ENCODE measurements around the gene CRKL.

CRKL gene

DNA sequence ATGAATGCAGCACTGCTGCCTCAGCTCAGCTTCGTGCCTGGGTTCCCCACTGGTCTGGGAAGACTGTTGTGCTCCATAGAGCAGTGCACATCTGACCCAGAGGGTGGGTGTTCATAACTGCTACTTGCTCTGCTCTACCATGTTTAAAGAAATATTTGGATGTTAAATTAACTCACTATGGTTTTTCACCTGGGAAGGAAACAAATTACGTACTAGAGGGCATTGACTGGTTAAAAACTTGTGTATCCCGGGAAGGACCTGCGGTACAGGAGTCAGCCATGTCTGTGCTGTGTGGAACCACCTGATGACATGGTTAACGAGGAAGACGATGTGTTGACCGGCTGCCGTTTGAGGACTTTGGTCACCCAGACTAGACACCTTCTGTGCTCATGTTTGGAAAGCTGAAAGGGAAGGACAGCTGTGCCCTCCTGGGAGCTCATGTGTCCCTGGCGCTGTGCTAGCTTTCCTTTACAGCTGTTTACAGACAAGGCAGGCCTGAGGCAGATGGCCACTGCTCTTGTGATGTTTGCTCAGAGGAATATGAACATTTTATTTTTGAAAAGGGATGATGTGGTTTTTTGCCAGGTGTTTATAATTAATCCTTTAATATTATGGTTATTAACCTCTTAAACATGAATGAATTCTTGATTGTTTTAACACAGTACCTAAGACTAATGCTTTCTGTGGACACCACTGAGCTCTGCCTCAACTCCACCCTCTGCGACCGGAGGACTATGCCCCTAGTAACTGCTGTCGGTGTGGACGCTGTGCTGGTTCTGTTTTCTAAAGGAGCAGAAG, 35.5 kb downstream of the CRKL start:
- DNase-seq (ENCODE audit: extremely low spot score), result no peak
- ChIA-PET CTCF (interaction anchor here (1.9 kb wide), 1 partner anchor 15 kb away, joined by 7 read pairs; no protein-coding TSS in a partner anchor), POLR2A (interaction anchor here (1.9 to 2.4 kb wide), 2 partner anchors 29 to 33 kb away, joined by 5 to 8 read pairs; partner anchors contain the start of gene LZTR1)
- TF ChIP-seq ARNT (IDR thresholded peaks at IDR 0.05) (no peak), NFRKB (IDR thresholded peaks at IDR 0.05) (no peak), LEF1 (IDR thresholded peaks at IDR 0.05; ENCODE audit: borderline replicate concordance) (no peak), TARDBP (IDR thresholded peaks at IDR 0.05) (no peak), ELF4 (IDR thresholded peaks at IDR 0.05) (no peak)

DNA sequence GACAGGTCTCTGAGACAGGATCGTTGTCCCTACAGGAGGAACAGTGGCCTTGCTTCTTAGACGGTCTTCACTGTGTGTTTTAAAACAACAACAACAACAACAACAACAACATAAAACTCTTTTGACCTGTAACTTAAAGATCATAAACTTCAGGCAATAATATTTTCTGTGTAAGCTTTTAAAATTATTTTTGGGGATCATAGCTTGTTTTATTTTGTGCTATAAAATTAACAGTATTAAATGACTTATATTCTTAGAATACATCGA, 36.1 kb downstream of the CRKL start:
- no peak for DNase-seq (ENCODE audit: extremely low spot score)
- TF ChIP-seq SUZ12 (IDR thresholded peaks at IDR 0.05) (no peak), NFRKB (IDR thresholded peaks at IDR 0.05) (no peak)
- CTCF ChIA-PET, result interaction anchor here (1.9 kb wide), 1 partner anchor 16 kb away, joined by 7 read pairs; no protein-coding TSS in a partner anchor
- POLR2A ChIA-PET, result interaction anchor here (1.9 to 2.4 kb wide), 2 partner anchors 29 to 33 kb away, joined by 5 to 8 read pairs; partner anchors contain the start of gene LZTR1

DNA sequence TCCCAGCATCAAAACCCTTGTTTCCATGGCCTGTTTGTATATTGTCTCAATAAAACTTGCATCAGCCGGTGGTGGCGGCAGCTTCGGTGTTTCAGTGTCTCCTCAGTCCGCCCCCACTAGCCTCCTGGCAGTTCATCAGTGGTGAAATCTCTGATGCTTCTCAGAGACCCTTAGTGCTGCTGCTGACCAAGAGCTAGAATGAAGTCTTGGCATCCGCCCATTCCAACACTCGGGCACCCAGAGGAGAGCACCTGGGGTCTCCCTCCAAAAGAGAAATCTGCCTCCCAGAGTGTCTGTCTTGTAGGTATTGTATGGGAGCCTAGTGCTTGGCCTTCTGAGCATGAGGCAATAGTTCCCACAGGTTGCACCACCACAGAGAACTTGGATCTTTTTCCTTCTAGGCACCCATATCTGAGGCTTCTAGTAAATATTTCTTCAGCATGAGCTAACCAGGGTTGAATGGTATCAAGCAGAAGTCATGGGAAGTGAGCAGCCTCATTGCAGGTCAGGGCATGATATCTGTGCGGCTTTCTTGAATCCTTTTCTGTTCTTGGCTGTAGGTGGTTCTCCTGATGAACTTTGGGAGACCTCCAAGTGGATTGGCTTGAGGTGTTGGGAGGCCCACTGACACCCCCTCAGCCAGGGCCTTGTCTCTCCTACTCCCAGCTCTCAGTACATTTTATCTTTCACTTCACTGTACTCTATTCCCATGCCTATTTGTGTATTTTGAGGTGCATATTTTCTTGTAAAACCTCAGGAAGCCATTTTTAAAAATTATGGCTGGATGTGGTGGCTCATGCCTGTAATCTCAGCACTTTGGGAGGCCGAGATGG, 36.7 kb downstream of the CRKL start:
- TF ChIP-seq ZNF384 (IDR thresholded peaks at IDR 0.05), result no peak
- no peak for DNase-seq (ENCODE audit: extremely low spot score)
- ChIA-PET POLR2A (interaction anchor here (0.6 to 2.4 kb wide), 4 partner anchors 28 to 37 kb away, joined by 3 to 8 read pairs (median 4); partner anchors contain the start of genes CRKL and LZTR1), CTCF (no interaction called here)

DNA sequence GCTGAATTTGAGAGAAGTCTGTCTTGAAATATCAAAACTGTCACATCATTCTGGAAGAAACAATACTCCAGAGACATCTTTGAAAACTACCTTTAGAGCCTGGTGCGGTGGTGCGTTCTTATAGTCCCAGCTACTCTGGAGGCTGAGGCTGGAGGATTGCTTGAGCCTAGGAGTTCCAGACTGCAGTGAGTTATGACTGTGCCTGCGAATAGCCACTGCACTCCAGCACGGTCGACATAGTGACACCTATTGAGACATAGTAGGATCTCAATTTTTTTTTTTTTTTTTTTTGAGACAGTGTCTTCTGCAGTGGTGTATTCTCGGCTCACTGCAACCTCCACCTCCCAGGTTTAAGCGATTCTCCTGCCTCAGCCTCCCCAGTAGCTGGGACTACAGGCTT, 38.3 kb downstream of the CRKL start:
- TF ChIP-seq NFRKB (IDR thresholded peaks at IDR 0.05) (no peak), L3MBTL2 (conservative IDR thresholded peaks at IDR 0.05) (no peak), BHLHE40 (IDR thresholded peaks at IDR 0.05; ENCODE audit: borderline replicate concordance) (no peak), FOXK2 (IDR thresholded peaks at IDR 0.05) (no peak), ZNF384 (IDR thresholded peaks at IDR 0.05) (peak; percentile 69), FOXM1 (IDR thresholded peaks at IDR 0.05; ENCODE audit: borderline replicate concordance) (no peak), CTBP1 (IDR thresholded peaks at IDR 0.05; ENCODE audit: borderline replicate concordance) (no peak), HDGF (IDR thresholded peaks at IDR 0.05; ENCODE audit: borderline replicate concordance) (no peak), SP1 (IDR thresholded peaks at IDR 0.05) (no peak), SUZ12 (IDR thresholded peaks at IDR 0.05) (no peak), TARDBP (IDR thresholded peaks at IDR 0.05) (no peak), LEF1 (IDR thresholded peaks at IDR 0.05; ENCODE audit: borderline replicate concordance) (no peak), ELF4 (IDR thresholded peaks at IDR 0.05) (no peak), FOXA1 (IDR thresholded peaks at IDR 0.05) (no peak)
- TF ChIP-seq, protein P1, sequence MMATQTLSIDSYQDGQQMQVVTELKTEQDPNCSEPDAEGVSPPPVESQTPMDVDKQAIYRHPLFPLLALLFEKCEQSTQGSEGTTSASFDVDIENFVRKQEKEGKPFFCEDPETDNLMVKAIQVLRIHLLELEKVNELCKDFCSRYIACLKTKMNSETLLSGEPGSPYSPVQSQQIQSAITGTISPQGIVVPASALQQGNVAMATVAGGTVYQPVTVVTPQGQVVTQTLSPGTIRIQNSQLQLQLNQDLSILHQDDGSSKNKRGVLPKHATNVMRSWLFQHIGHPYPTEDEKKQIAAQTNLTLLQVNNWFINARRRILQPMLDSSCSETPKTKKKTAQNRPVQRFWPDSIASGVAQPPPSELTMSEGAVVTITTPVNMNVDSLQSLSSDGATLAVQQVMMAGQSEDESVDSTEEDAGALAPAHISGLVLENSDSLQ (IDR thresholded peaks at IDR 0.05), result peak; percentile 26; the same call in 1 of the 2 replicates
- DNase-seq (ENCODE audit: extremely low spot score), result no peak
- ChIA-PET POLR2A (interaction anchor here (1.5 kb wide), 1 partner anchor 26 kb away, joined by 7 read pairs; the partner anchor contains the start of gene LZTR1), CTCF (no interaction called here)

DNA sequence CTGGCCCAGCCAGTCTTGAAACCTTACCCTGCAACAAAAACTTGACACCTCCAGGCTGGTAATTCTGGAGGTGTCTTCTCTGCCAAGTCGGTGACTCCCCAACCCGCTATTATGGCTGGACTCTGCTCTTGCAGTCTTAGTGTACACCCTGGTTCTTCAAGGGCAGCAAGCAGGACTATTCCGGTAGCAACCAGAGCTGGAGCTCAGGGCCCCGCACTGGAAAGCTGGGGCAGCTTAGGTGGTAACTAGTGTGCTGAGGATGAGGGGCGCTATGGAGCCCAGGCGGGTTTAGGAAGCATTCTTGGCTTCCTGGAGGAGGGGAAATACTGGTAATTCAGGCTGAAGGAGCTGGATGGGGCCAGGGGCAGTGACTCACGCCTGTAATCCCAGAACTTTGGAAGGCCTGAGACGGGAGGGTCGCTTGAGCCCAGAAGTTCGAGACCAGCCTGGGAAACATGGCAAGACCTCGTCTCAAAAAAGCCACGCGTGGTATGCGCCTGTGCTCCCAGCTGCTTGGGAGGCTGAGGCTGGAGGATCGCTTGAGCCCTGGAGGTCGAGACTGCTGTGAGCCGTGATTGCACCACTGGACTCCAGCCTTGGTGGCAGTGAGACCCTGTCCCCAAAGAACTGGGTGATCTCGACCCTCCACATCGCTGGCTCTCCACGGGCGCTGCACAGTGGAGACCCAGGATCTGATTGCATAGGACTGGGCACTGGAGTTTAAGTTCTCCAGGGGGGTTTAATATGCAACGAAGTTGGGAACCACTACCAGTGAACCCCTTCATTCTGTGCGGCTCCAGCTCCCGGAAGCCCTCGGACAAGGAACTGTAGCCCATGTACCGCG, 39.3 kb downstream of the CRKL start:
- ChIA-PET POLR2A (interaction anchor here (0.8 to 1.9 kb wide), 3 partner anchors 24 to 46 kb away, joined by 4 to 7 read pairs (median 5); partner anchors contain the start of genes LZTR1 and THAP7), CTCF (interaction anchor here (1.3 kb wide), 1 partner anchor 71 kb away, joined by 5 read pairs; no protein-coding TSS in a partner anchor)
- no peak for DNase-seq (ENCODE audit: extremely low spot score)
- TF ChIP-seq HDGF (IDR thresholded peaks at IDR 0.05; ENCODE audit: borderline replicate concordance), result no peak
- TF ChIP-seq L3MBTL2 (conservative IDR thresholded peaks at IDR 0.05), result no peak
- TF ChIP-seq ARNT (IDR thresholded peaks at IDR 0.05), result no peak
- no peak for TF ChIP-seq SP1 (IDR thresholded peaks at IDR 0.05)
- TF ChIP-seq CTBP1 (IDR thresholded peaks at IDR 0.05; ENCODE audit: borderline replicate concordance), result no peak
- no peak for TF ChIP-seq ZNF384 (IDR thresholded peaks at IDR 0.05)
- no peak for TF ChIP-seq BHLHE40 (IDR thresholded peaks at IDR 0.05; ENCODE audit: borderline replicate concordance)
- TF ChIP-seq ELF4 (IDR thresholded peaks at IDR 0.05), result no peak
- no peak for TF ChIP-seq NFRKB (IDR thresholded peaks at IDR 0.05)
- TF ChIP-seq SUZ12 (IDR thresholded peaks at IDR 0.05), result no peak
- TF ChIP-seq, protein P1 (IDR thresholded peaks at IDR 0.05), result no peak
- no peak for TF ChIP-seq FOXM1 (IDR thresholded peaks at IDR 0.05; ENCODE audit: borderline replicate concordance)
- TF ChIP-seq LEF1 (IDR thresholded peaks at IDR 0.05; ENCODE audit: borderline replicate concordance), result no peak
- TF ChIP-seq FOXK2 (IDR thresholded peaks at IDR 0.05), result no peak
- TF ChIP-seq TARDBP (IDR thresholded peaks at IDR 0.05), result no peak
- TF ChIP-seq FOXA1 (IDR thresholded peaks at IDR 0.05), result no peak

Data from HEK293T (cell line).